Fibroblast of lung (primary cell): Measurements from ENCODE around the gene AGBL1.

Source experiments
- EZH2 ChIP-seq: IDR thresholded peaks from 2 replicates; pipeline ENCODE4 v1.5.1; 2012; ENCODE audit warnings: low read length, control low read depth, mild to moderate bottlenecking; ENCODE audit errors: missing control alignments
- TF ChIP-seq, protein P1 (sequence below), 2 donors: IDR thresholded peaks in 1 of 2; conservative IDR thresholded peaks in 1 of 2; 1 replicate in 1 of 2; 2 replicates in 1 of 2; pipeline ENCODE4 v1.5.1; 2011 to 2012; ENCODE audit warnings: low read length in 2 of 2, control low read depth in 1 of 2, inconsistent platforms in 1 of 2, low read depth in 1 of 2, mild to moderate bottlenecking in 1 of 2

DNA sequence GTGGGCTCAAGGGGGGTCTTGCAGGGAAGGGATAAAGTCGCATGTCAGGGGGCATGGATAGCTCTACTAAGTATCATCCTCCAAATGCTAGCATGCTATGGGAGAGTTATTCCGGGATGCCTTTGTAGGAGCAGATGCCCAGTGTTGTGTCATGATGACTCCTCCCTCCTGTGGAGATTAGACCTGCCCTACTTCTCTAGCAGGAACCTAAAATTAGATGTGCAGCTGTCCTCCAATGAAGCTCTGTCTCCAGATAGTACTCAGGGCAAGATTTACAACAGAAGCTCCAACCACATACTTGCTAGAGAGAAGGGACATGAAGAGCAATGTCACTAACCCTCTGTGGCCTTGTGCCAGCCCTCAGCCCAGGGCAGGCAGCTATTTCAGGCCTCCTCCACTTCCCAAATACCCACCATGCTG is 82.5 kb downstream of the AGBL1 start:
- no peak for TF ChIP-seq EZH2
- TF ChIP-seq, protein P1, sequence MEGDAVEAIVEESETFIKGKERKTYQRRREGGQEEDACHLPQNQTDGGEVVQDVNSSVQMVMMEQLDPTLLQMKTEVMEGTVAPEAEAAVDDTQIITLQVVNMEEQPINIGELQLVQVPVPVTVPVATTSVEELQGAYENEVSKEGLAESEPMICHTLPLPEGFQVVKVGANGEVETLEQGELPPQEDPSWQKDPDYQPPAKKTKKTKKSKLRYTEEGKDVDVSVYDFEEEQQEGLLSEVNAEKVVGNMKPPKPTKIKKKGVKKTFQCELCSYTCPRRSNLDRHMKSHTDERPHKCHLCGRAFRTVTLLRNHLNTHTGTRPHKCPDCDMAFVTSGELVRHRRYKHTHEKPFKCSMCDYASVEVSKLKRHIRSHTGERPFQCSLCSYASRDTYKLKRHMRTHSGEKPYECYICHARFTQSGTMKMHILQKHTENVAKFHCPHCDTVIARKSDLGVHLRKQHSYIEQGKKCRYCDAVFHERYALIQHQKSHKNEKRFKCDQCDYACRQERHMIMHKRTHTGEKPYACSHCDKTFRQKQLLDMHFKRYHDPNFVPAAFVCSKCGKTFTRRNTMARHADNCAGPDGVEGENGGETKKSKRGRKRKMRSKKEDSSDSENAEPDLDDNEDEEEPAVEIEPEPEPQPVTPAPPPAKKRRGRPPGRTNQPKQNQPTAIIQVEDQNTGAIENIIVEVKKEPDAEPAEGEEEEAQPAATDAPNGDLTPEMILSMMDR (conservative IDR thresholded peaks at IDR 0.05 in 1 of 2, IDR thresholded peaks at IDR 0.05 in 1 of 2; ENCODE audit: low read depth in 1 of 2, low read length in 2 of 2), result no peak
